HG03571 (cell line): ENCODE results near the gene IMMP1L.

ENCODE experiments used
- ATAC-seq: cut with Tn5 transposase; IDR thresholded peaks from one replicate; pipeline ENCODE4 v1.9.1; 2021; ENCODE audit not compliant: unreplicated experiment

The IMMP1L gene

GRCh38 chr11:31404614-31405013 is 104.8 kb downstream of the IMMP1L start:
- ATAC-seq, result no peak

- no peak for ATAC-seq
Observed at GRCh38 chr11:31397239-31397834, 112.1 kb downstream of the IMMP1L start.

GRCh38 chr11:31387379-31387778 is 122.0 kb downstream of the IMMP1L start:
- no peak for ATAC-seq

- ATAC-seq, result no peak
Observed at GRCh38 chr11:31383116-31383515, 126.3 kb downstream of the IMMP1L start.
